Loucy (cell line): ENCODE measurements around the gene ZFYVE26.
A peak's percentile ranks its signal among the peaks of the same experiment; 100 is the strongest.

Source experiments
- H2AFZ ChIP-seq: fragments of 200-600 bp; sonication (generic); 2 replicates; pipeline ENCODE4 v1.6.0; 2016; ENCODE audit warnings: antibody characterized with exemption, mild to moderate bottlenecking, low read length, moderate library complexity
- H3F3A ChIP-seq: fragments of 200-600 bp; 2 replicates; pipeline ENCODE4 v1.6.0; 2016; ENCODE audit warnings: antibody characterized with exemption, low read depth, mild to moderate bottlenecking
- H3K27me3 ChIP-seq: fragments of 200-600 bp; sonication (generic); 2 replicates; pipeline ENCODE4 v1.6.1; 2014; ENCODE audit warnings: low read length, mild to moderate bottlenecking; ENCODE audit not compliant: insufficient read depth, poor library complexity, severe bottlenecking
- H3K36me3 ChIP-seq: fragments of 200-600 bp; sonication (generic); 2 replicates; pipeline ENCODE4 v1.6.1; 2016; ENCODE audit warnings: low read length; ENCODE audit not compliant: insufficient read depth
- H3K4me1 ChIP-seq: fragments of 200-600 bp; sonication (generic); 2 replicates; pipeline ENCODE4 v1.5.1; 2014; ENCODE audit warnings: low read length, mild to moderate bottlenecking; ENCODE audit not compliant: insufficient read depth, poor library complexity, severe bottlenecking
- H3K4me2 ChIP-seq: fragments of 200-600 bp; sonication (generic); 2 replicates; pipeline ENCODE4 v1.6.0; 2014; ENCODE audit warnings: antibody characterized with exemption, low read length, low read depth, mild to moderate bottlenecking; ENCODE audit not compliant: poor library complexity, severe bottlenecking
- H3K4me3 ChIP-seq: fragments of 200-600 bp; sonication (generic); 2 replicates; pipeline ENCODE4 v1.5.1; 2014; ENCODE audit warnings: low read length, mild to moderate bottlenecking, mixed read lengths; ENCODE audit not compliant: poor library complexity, severe bottlenecking
- H3K79me2 ChIP-seq: fragments of 200-600 bp; sonication (generic); 2 replicates; pipeline ENCODE4 v1.6.1; 2014; ENCODE audit warnings: low read length; ENCODE audit not compliant: insufficient read depth
- H3K9ac ChIP-seq: fragments of 200-600 bp; sonication (generic); 2 replicates; pipeline ENCODE4 v1.6.0; 2014; ENCODE audit warnings: mild to moderate bottlenecking, low read depth, low read length, moderate library complexity; ENCODE audit not compliant: poor library complexity, severe bottlenecking
- H3K9me2 ChIP-seq: fragments of 200-600 bp; sonication (generic); replicated peaks from 2 replicates; pipeline ENCODE4 v1.6.1; 2016; ENCODE audit warnings: low read depth, low read length, mixed read lengths
- H3K9me3 ChIP-seq: fragments of 200-600 bp; sonication (generic); 2 replicates; pipeline ENCODE4 v1.6.1; 2014; ENCODE audit warnings: mild to moderate bottlenecking, antibody characterized with exemption, low read length, low read depth; ENCODE audit not compliant: insufficient read depth
- H4K20me1 ChIP-seq: fragments of 200-600 bp; sonication (generic); 2 replicates; pipeline ENCODE4 v1.6.0; 2014; ENCODE audit warnings: antibody characterized with exemption, low read length, mild to moderate bottlenecking; ENCODE audit not compliant: insufficient read depth, poor library complexity, severe bottlenecking
- CTCF ChIP-seq: fragments of 200-600 bp; sonication (generic); conservative IDR thresholded peaks from 2 replicates; pipeline ENCODE4 v1.5.1; 2014; ENCODE audit warnings: mild to moderate bottlenecking, antibody characterized with exemption, low read length
- EZH2phosphoT487 ChIP-seq: fragments of 200-600 bp; IDR thresholded peaks from 2 replicates; pipeline ENCODE4 v1.6.1; 2018; ENCODE audit warnings: antibody characterized with exemption, mild to moderate bottlenecking, moderate library complexity, borderline replicate concordance

ZFYVE26 gene

GRCh38 chr14:67816326-67817002 is at the start of gene ZFYVE26:
Gene ZFYVE26, minus strand, starts transcription at chr14:67816590. Its CDS starts 627 bp downstream, at chr14:67815963.
- Histone ChIP-seq H4K20me1 (peaks cover 5% of the 10 kb centered on the region), H3K27me3 (no peaks in the 10 kb centered on the region), H3K9ac (peak within 1 kb of the TSS; percentile 78), H3K9me2 (no peaks in the 10 kb centered on the region), H2AFZ (peak within 1 kb of the TSS; percentile 90), H3K4me3 (peak within 1 kb of the TSS; percentile 91), H3K36me3 (no peaks in the 10 kb centered on the region), H3K79me2 (peaks cover 30% of the 10 kb centered on the region), H3K9me3 (no peaks in the 10 kb centered on the region), H3K4me1 (peaks cover 30% of the 10 kb centered on the region), H3F3A (no peaks in the 10 kb centered on the region), H3K4me2 (peak within 1 kb of the TSS; percentile 87)
- TF ChIP-seq EZH2phosphoT487, result no peak
- no peak for TF ChIP-seq CTCF

- no peak for TF ChIP-seq EZH2phosphoT487
- no peak for TF ChIP-seq CTCF
- no peaks in the 10 kb centered on the region for H3K27me3 ChIP-seq
Observed at GRCh38 chr14:67863223-67863622, 46.8 kb upstream of the ZFYVE26 start.

GRCh38 chr14:67859169-67859749 is 42.9 kb upstream of the ZFYVE26 start:
- no peak overlapping the region for H3K4me2 ChIP-seq

More at GRCh38 chr14:67863223-67863622, 46.8 kb upstream of the ZFYVE26 start:
- Histone ChIP-seq H3K79me2 (no peaks in the 10 kb centered on the region), H2AFZ (no peak overlapping the region), H3K4me2 (no peak overlapping the region), H3K9me2 (no peaks in the 10 kb centered on the region), H3K9ac (no peak overlapping the region), H3F3A (no peaks in the 10 kb centered on the region), H3K4me3 (no peak overlapping the region), H3K4me1 (peaks cover 4% of the 10 kb centered on the region), H4K20me1 (no peaks in the 10 kb centered on the region), H3K36me3 (peaks cover 20% of the 10 kb centered on the region; the same call in 1 of the 2 replicates), H3K9me3 (no peaks in the 10 kb centered on the region)

More at GRCh38 chr14:67859169-67859749, 42.9 kb upstream of the ZFYVE26 start:
- Histone ChIP-seq H3K9ac (no peak overlapping the region), H3K27me3 (no peaks in the 10 kb centered on the region), H3K9me2 (no peaks in the 10 kb centered on the region), H2AFZ (0 out of 2 replicates have a peak overlapping the region, but pooled peaks have one; percentile 5), H3K36me3 (no peaks in the 10 kb centered on the region), H3K4me3 (no peak overlapping the region), H4K20me1 (no peaks in the 10 kb centered on the region), H3K4me1 (peaks cover 10% of the 10 kb centered on the region), H3F3A (no peaks in the 10 kb centered on the region), H3K9me3 (no peaks in the 10 kb centered on the region), H3K79me2 (no peaks in the 10 kb centered on the region)
- TF ChIP-seq EZH2phosphoT487 (no peak), CTCF (no peak)
